ENCODE data around the gene EMC10. TPM values are rescaled to one million over a fixed set of nuclear protein-coding genes. Genes with fewer than 3 reads are reported as not detected.

EMC10 gene
- total and polyA plus RNA-seq, 2 of the 4 experiments (the other 2 are of a cell fraction), result 11.3 to 90.9 TPM

- intact Hi-C loops (cut with micrococcal nuclease), result no loop called here
- no peak overlapping the region for H2BK20ac ChIP-seq (ENCODE audit: low read depth, low read length)
These were observed 17.2 kb upstream of the EMC10 start for GRCh38 chr19:50459067-50459456.

More at GRCh38 chr19:50459067-50459456, 17.2 kb upstream of the EMC10 start:
- ATAC-seq (ENCODE audit: low read depth) (no peak), DNase-seq (no peak)
- ChIA-PET CTCF (no interaction called here), POLR2A (ENCODE audit: unreplicated experiment) (no interaction called here)
- no TSS peak for BruUV-seq (replicated peaks)
- no peak overlapping the region for H3K4me2 ChIP-seq (ENCODE audit: low read depth, low read length)
- no peaks in the 10 kb centered on the region for H4K20me1 ChIP-seq (ENCODE audit: insufficient read depth, low read length)
- no peak overlapping the region for H4K8ac ChIP-seq (ENCODE audit: low read depth in 2 of 2, low read length in 2 of 2)
- H3K79me1 ChIP-seq (ENCODE audit: low read depth in 1 of 2, low read length in 2 of 2), result no peaks in the 10 kb centered on the region
- H3K9me3 ChIP-seq (ENCODE audit: control insufficient read depth, insufficient read depth, low read length), result no peaks in the 10 kb centered on the region
- in situ Hi-C loops (cut with MboI; ENCODE audit: low sequenced_read_pairs) (no loop called here), dilution Hi-C loops (cut with HindIII; ENCODE audit: low sequenced_read_pairs, unreplicated experiment) (no loop called here)
- H2BK5ac ChIP-seq (ENCODE audit: low read depth, low read length, poor library complexity, severe bottlenecking), result no peak overlapping the region
- no peak overlapping the region for H3K4ac ChIP-seq (ENCODE audit: low read depth, low read length)
- no peaks in the 10 kb centered on the region for H3K4me1 ChIP-seq (ENCODE audit: control insufficient read depth, insufficient read depth, low read length)
- WGBS, 2 experiments (ENCODE audit: extremely low coverage in 2 of 2, insufficient read length in 1 of 2), result 56% methylated on average over 5 of the region's 32 CpGs; no CpG with 5 or more reads in 1 of the 2 experiments
- H3K14ac ChIP-seq (replicated peaks; ENCODE audit: low read depth, low read length), result no peak overlapping the region
- H4K5ac ChIP-seq (ENCODE audit: low read depth, low read length), result no peak overlapping the region
- no peak overlapping the region for H4K91ac ChIP-seq (ENCODE audit: insufficient read depth, low read depth, low read length)
- no peak overlapping the region for H2AK5ac ChIP-seq (ENCODE audit: low read depth, low read length)
- H3K4me3 ChIP-seq (ENCODE audit: insufficient read depth, low read depth, low read length), result no peak overlapping the region
- no peaks in the 10 kb centered on the region for H3K36me3 ChIP-seq (ENCODE audit: control insufficient read depth, insufficient read depth, low read length)
- H2BK15ac ChIP-seq (ENCODE audit: low read depth, low read length), result no peak overlapping the region
- no peak overlapping the region for H3K23ac ChIP-seq (ENCODE audit: low read depth, low read length)
- H2AK9ac ChIP-seq (replicated peaks; ENCODE audit: low read depth, low read length, poor library complexity), result no peak overlapping the region
- no peak overlapping the region for H3K9ac ChIP-seq (ENCODE audit: low read depth, low read length)
- H3K56ac ChIP-seq (ENCODE audit: extremely low read depth, insufficient read depth, low read length), result no peak overlapping the region
- H2BK120ac ChIP-seq (ENCODE audit: low read depth, low read length), result no peak overlapping the region
- TF ChIP-seq RFX5 (IDR thresholded peaks at IDR 0.05; ENCODE audit: low read depth, low read length) (no peak), CHD1 (IDR thresholded peaks at IDR 0.05; ENCODE audit: low read depth, low read length) (no peak), MAFK (IDR thresholded peaks at IDR 0.05; ENCODE audit: low read depth, low read length) (no peak), BHLHE40 (IDR thresholded peaks at IDR 0.05; ENCODE audit: low read depth, low read length) (no peak), RAD21 (IDR thresholded peaks at IDR 0.05; ENCODE audit: low read length) (no peak), FOS (IDR thresholded peaks at IDR 0.05; ENCODE audit: low read depth, low read length) (no peak), RCOR1 (IDR thresholded peaks at IDR 0.05; ENCODE audit: insufficient replicate concordance, low read length) (no peak), MAZ (IDR thresholded peaks at IDR 0.05; ENCODE audit: borderline replicate concordance, low read depth, low read length) (no peak), SMC3 (IDR thresholded peaks at IDR 0.05; ENCODE audit: low read depth, low read length) (no peak), MXI1 (IDR thresholded peaks at IDR 0.05; ENCODE audit: borderline replicate concordance, low read depth, low read length) (no peak), NFE2L2 (IDR thresholded peaks at IDR 0.05; ENCODE audit: low read depth, low read length) (no peak), CEBPB (IDR thresholded peaks at IDR 0.05; ENCODE audit: low read depth, low read length) (no peak), POLR2A (IDR thresholded peaks at IDR 0.05; ENCODE audit: low read depth, low read length) (no peak)
- TF ChIP-seq, protein P1, sequence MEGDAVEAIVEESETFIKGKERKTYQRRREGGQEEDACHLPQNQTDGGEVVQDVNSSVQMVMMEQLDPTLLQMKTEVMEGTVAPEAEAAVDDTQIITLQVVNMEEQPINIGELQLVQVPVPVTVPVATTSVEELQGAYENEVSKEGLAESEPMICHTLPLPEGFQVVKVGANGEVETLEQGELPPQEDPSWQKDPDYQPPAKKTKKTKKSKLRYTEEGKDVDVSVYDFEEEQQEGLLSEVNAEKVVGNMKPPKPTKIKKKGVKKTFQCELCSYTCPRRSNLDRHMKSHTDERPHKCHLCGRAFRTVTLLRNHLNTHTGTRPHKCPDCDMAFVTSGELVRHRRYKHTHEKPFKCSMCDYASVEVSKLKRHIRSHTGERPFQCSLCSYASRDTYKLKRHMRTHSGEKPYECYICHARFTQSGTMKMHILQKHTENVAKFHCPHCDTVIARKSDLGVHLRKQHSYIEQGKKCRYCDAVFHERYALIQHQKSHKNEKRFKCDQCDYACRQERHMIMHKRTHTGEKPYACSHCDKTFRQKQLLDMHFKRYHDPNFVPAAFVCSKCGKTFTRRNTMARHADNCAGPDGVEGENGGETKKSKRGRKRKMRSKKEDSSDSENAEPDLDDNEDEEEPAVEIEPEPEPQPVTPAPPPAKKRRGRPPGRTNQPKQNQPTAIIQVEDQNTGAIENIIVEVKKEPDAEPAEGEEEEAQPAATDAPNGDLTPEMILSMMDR (conservative IDR thresholded peaks at IDR 0.05; ENCODE audit: low read depth, low read length), result no peak
- TF ChIP-seq, protein P2, sequence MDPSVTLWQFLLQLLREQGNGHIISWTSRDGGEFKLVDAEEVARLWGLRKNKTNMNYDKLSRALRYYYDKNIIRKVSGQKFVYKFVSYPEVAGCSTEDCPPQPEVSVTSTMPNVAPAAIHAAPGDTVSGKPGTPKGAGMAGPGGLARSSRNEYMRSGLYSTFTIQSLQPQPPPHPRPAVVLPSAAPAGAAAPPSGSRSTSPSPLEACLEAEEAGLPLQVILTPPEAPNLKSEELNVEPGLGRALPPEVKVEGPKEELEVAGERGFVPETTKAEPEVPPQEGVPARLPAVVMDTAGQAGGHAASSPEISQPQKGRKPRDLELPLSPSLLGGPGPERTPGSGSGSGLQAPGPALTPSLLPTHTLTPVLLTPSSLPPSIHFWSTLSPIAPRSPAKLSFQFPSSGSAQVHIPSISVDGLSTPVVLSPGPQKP (IDR thresholded peaks at IDR 0.05; ENCODE audit: borderline replicate concordance, low read depth, low read length), result no peak
- TF ChIP-seq, protein P3, sequence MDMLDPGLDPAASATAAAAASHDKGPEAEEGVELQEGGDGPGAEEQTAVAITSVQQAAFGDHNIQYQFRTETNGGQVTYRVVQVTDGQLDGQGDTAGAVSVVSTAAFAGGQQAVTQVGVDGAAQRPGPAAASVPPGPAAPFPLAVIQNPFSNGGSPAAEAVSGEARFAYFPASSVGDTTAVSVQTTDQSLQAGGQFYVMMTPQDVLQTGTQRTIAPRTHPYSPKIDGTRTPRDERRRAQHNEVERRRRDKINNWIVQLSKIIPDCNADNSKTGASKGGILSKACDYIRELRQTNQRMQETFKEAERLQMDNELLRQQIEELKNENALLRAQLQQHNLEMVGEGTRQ (IDR thresholded peaks at IDR 0.05; ENCODE audit: low read depth, low read length), result no peak
- H3K18ac ChIP-seq (ENCODE audit: low read depth, low read length), result no peak overlapping the region
- peaks cover 12% of the 10 kb centered on the region; the same call in 1 of the 2 replicates for H3K27me3 ChIP-seq (ENCODE audit: control insufficient read depth, insufficient read depth, low read length)
- H3K9me1 ChIP-seq (ENCODE audit: insufficient read depth, low read length), result no peaks in the 10 kb centered on the region
- H3K27ac ChIP-seq (ENCODE audit: insufficient read depth, low read length), result no peak overlapping the region
- H2AFZ ChIP-seq (replicated peaks; ENCODE audit: low read length, poor library complexity), result no peak overlapping the region

All from IMR-90 (cell line).